Myocyte (in vitro differentiated cells): ENCODE data around the gene SNTB2. TPM values are rescaled to one million over a fixed set of nuclear protein-coding genes. Genes with fewer than 3 reads are reported as not detected.
A peak's percentile ranks its signal among the peaks of the same experiment; 100 is the strongest.
"Not testable (repeated sequence)": the region's sequence is repeated elsewhere in the genome, so short reads cannot be mapped to it uniquely, and the experiment has no call there.

Experiments used
- DNase-seq: peaks from one replicate; pipeline ENCODE4 v3.0.0-alpha.2; 2012; ENCODE audit warnings: low read depth
- total RNA-seq: library from RNA; depleted of rRNA; stranded (reverse); fragments of >200 nt; gene quantifications from 2 replicates; pipeline ENCODE4 v1.2.3, GENCODE V29; 2014

SNTB2 gene
- total RNA-seq, 1 donor from 2014 or later: 28.9 TPM

DNA sequence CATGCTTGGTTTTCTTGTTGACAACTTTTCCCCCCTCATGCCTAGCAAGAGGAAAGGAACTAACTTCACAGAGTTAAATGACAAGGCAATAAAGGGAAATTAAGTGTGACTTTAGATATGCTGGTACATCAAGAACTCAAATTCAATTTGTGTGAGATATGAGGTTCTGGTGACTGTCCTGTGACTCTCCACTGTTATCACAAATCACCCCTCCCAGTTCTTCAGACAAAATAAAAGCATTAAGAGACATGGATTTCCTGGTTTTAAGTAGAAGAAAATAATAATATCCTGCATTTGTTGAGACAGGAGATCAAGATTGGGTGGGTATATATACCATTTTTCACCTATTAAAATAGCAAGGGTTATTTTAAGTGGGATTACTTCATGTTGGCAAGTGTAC, 46.2 kb downstream of the SNTB2 start:
- DNase-seq: no peak

- no peak for DNase-seq
Measured at GRCh38 chr16:69234460-69234859, 47.5 kb downstream of the SNTB2 start.

- DNase-seq: no peak
Measured at GRCh38 chr16:69236319-69236718, 49.4 kb downstream of the SNTB2 start.

- DNase-seq: no peak
Measured at GRCh38 chr16:69237296-69237695, 50.3 kb downstream of the SNTB2 start.

GRCh38 chr16:69239851-69240250, 52.9 kb downstream of the SNTB2 start:
- DNase-seq: no peak

- no peak for DNase-seq
Measured at GRCh38 chr16:69240331-69240730, 53.4 kb downstream of the SNTB2 start.

DNA sequence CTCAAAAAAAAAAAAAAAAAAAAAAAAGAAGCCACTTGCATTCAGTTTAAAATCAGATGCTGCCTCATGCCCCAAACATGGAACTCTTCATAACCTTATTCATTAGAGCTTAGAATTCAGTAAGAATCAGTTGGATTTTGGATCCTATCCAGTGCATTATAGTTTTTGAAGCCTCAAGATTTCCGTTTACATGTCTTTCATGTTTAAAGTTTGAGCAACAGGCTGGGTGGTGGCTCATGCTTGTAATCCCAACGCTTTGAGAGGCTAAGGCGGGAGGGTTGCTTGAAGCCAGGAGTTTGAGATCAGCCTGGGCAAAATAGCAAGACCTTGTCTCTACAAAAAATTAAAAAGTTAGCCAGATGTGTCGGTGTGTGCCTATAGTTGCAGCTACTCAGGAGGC, 55.0 kb downstream of the SNTB2 start:
- no peak for DNase-seq

GRCh38 chr16:69243479-69243878, 56.5 kb downstream of the SNTB2 start:
- DNase-seq: peak; percentile 34

- no peak for DNase-seq
Measured at GRCh38 chr16:69244336-69244735, 57.4 kb downstream of the SNTB2 start.

DNA sequence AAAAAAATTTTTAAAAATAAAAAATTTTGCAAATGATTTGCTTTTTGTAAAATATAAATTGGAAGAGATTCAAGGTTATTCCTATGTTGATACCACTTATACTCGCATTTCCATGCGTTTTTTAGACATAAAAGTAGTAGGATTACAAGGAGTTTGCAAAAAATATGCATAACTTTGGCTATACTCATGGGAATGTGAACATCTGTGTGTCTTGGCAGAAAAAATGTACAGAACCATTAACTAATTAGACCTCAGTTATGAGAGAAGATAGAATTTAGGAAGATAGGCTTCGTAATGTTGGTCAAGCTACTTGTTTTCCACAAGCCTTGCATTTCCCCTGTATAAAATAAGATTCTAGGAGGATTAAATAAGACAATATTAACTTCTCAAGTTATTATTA, 63.1 kb downstream of the SNTB2 start:
- no peak for DNase-seq

GRCh38 chr16:69253870-69254341, 66.9 kb downstream of the SNTB2 start:
- DNase-seq: no peak

DNA sequence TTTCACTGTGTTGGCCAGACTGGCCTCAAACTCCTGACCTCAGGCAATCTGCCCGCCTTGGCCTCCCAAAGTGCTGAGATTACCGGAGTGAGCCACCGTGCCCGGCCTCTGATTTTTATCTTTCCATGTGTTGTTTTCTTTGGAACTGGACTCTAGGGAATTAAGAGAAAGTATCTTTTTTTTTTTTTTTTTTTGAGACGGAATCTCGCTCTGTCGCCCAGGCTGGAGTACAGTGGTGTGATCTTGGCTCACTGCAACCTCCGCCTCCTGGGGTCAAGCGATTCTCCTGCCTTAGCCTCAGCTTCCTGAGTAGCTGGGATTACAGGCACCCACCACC, 72.4 kb downstream of the SNTB2 start:
- not testable (repeated sequence) for DNase-seq

DNA sequence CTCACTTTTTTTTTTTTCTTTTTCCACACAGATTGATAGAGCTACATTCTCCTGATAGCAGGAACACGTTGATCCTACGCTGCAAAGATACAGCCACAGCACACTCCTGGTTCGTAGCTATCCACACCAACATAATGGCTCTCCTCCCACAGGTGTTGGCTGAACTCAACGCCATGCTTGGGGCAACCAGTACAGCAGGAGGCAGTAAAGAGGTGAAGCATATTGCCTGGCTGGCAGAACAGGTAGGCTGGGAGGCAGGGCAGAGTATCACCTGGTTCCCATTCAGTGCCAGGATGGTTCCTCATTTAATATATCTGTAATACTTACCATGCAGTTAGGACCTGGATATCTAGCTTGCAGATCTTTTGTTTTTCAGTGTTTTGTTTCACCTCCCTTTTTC, 73.1 kb downstream of the SNTB2 start:
- DNase-seq: no peak

GRCh38 chr16:69260506-69260905, 73.5 kb downstream of the SNTB2 start:
- no peak for DNase-seq

- DNase-seq: no peak
Measured at GRCh38 chr16:69266334-69267063, 79.5 kb downstream of the SNTB2 start.

GRCh38 chr16:69267633-69268032, 80.7 kb downstream of the SNTB2 start:
- no peak for DNase-seq

DNA sequence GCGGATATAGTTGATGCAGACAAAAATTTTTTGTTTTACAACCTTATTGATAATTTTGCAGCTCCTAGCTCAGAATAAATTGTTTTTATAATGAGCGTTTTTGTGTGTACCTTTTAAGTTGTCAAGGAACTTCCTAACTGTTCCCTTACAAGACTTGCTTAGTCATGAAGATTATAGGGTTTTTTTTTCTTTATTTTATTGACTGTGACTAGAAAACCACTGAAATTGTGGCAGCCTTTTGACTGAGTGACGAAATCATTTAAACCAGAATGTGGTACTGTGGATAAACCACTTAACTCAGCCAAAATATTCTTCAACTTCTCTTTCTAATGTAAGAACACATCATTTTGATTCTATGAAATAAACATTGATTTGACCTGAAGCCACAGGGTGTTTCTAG, 83.4 kb downstream of the SNTB2 start:
- DNase-seq: no peak

- no peak for DNase-seq
Measured at GRCh38 chr16:69270831-69271230, 83.9 kb downstream of the SNTB2 start.

- DNase-seq: no peak
Measured at GRCh38 chr16:69273009-69273408, 86.0 kb downstream of the SNTB2 start.

DNA sequence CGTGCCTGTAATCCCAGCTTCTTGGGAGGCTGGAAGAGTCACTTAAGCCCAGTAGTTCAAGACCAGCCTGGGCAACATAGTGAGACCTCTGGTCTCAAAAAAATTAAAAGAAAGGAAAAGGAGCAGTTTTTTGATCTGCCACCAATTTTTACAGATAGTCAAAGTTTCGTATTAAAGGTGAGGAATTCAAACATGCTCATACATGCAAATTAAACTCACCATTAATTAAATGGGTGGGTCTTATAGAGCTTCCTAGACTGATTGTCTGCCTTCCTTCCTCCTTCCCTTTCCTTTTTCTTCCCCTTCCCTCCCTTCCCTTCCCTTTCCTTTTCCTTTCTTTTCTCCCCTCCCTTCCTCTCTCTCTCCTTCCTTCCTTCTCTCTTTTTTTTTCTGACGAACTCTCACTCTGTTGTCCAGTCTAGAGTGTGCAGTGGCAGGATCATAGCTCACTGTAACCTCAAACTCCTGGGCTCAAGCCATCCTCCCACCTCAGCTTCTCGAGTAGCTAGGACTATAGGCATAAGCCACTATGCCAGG, 87.8 kb downstream of the SNTB2 start:
- no peak for DNase-seq

GRCh38 chr16:69276148-69277115, 89.5 kb downstream of the SNTB2 start:
- DNase-seq: peak; percentile 78

GRCh38 chr16:69277413-69277812, 90.4 kb downstream of the SNTB2 start:
- DNase-seq: no peak
